Gastroesophageal sphincter (tissue), 4 donors: ENCODE measurements around the gene CFAP53. TPM values are rescaled to one million over a fixed set of nuclear protein-coding genes. Genes with fewer than 3 reads are reported as not detected.

ENCODE experiments used
- ATAC-seq: fragments of 150-250 bp; one replicate; pipeline ENCODE4 v1.9.1; 2016; ENCODE audit warnings: mild to moderate bottlenecking, moderate library complexity
- H3K27ac ChIP-seq, 4 donors: fragments of 200-600 bp; sonication (generic) in 3 of 4; 1 replicate in 3 of 4; 2 replicates in 1 of 4; pipeline ENCODE4 v1.5.1; 2016 to 2019
- H3K27me3 ChIP-seq: fragments of 200-600 bp; sonication (generic); one replicate; pipeline ENCODE4 v1.5.1; 2019
- H3K36me3 ChIP-seq, 2 donors: fragments of 200-600 bp; sonication (generic); one replicate each; pipeline ENCODE4 v1.5.1; 2019; ENCODE audit warnings: control low read depth in 1 of 2
- H3K4me1 ChIP-seq, 3 donors: fragments of 200-600 bp; sonication (generic); 1 replicate in 2 of 3; 2 replicates in 1 of 3; pipeline ENCODE4 v1.5.1; 2016 to 2019; ENCODE audit warnings: control low read depth in 2 of 3
- H3K4me3 ChIP-seq, 2 donors: fragments of 200-600 bp; sonication (generic); one replicate each; pipeline ENCODE4 v1.5.1; 2019; ENCODE audit warnings: mild to moderate bottlenecking in 1 of 2, moderate library complexity in 1 of 2
- H3K9me3 ChIP-seq, 3 donors: fragments of 200-600 bp; sonication (generic); one replicate each; pipeline ENCODE4 v1.5.1; 2017 to 2019; ENCODE audit warnings: control low read depth in 2 of 3
- EP300 ChIP-seq: sonication (generic); formaldehyde crosslinking; IDR thresholded peaks from one replicate; pipeline ENCODE4 v1.6.1; 2017; ENCODE audit warnings: antibody characterized with exemption, mild to moderate bottlenecking
- POLR2A ChIP-seq, 2 donors: fragments of 450-650 bp; IDR thresholded peaks; one replicate each; pipeline ENCODE4 v1.6.1; 2017; ENCODE audit warnings: antibody characterized with exemption in 2 of 2, mild to moderate bottlenecking in 2 of 2, moderate library complexity in 1 of 2
- POLR2AphosphoS5 ChIP-seq: sonication (generic); formaldehyde crosslinking; IDR thresholded peaks from one replicate; pipeline ENCODE4 v1.6.1; 2017; ENCODE audit warnings: antibody characterized with exemption
- WGBS, 2 donors: methylation state at CpG; one replicate each; pipeline ENCODE4 v1.1.5; 2018; ENCODE audit warnings: low coverage in 1 of 2; 5-methylcytosine and 5-hydroxymethylcytosine counted together
- total RNA-seq, 4 donors: library from RNA; depleted of rRNA; stranded (reverse); fragments of >200 nt; gene quantifications; one replicate each; pipeline ENCODE4 v1.1.0, GENCODE V29; 2016
- TF ChIP-seq, protein P1 (sequence below), 4 experiments: fragments of 200-600 bp in 2 of 4; fragments of 450-650 bp in 2 of 4; sonication (generic) in 1 of 4; IDR thresholded peaks; one replicate each; pipeline ENCODE4 v1.5.1; 2017 to 2019; ENCODE audit warnings: antibody characterized with exemption in 4 of 4, mild to moderate bottlenecking in 2 of 4, moderate library complexity in 2 of 4

The CFAP53 gene
- total RNA-seq, 4 donors from 2014 or later, result 0.45 TPM; not detected in 3

DNA sequence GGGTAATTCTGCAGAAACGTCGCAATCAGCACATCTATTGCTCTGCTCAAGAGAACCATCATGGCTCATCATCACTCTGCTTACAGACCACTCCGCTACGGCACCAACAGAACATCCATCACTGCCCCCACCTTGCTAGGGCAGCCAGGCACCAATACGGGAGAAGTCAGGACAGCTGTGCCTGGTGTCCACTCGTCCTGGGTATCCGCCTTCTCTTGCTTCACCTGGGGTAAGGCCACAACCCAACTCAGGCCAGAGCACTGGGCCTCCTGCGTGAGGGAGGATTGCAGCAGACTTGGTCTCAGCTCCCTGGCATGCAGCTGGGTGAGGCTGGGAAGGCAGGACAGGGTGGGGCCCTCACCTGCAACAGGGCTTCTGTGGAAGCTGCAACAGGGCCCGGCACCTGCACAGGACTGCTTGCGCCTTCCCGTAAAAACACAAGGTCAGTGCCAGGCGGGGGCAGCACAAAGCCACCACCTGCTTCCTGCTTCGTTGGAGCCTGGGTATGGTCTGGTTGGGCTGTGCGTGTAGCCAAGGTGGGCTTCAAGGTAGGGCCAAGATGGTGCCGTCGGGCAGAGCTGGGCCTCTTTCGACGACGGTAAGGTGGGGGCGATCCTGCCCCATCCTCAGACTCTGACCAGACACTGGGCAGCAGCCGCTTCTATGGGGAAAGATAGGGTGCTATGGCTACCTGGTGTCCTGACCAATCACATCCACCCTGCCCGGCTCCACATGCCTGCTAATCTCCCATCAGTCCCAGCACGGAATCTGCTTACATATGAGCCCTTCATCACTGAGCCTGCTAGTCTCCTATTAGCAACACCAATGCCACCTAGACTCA, 7.1 kb upstream of the CFAP53 start:
- Histone ChIP-seq H3K27me3 (no peaks in the 10 kb centered on the region), H3K36me3 (peaks cover 0 to 93% of the 10 kb centered on the region in 2 donors), H3K27ac (no peak overlapping the region), H3K4me3 (no peak overlapping the region), H3K4me1 (peaks cover 0 to 2% (median 0%) of the 10 kb centered on the region in 3 donors), H3K9me3 (no peaks in the 10 kb centered on the region)
- TF ChIP-seq, protein P1, sequence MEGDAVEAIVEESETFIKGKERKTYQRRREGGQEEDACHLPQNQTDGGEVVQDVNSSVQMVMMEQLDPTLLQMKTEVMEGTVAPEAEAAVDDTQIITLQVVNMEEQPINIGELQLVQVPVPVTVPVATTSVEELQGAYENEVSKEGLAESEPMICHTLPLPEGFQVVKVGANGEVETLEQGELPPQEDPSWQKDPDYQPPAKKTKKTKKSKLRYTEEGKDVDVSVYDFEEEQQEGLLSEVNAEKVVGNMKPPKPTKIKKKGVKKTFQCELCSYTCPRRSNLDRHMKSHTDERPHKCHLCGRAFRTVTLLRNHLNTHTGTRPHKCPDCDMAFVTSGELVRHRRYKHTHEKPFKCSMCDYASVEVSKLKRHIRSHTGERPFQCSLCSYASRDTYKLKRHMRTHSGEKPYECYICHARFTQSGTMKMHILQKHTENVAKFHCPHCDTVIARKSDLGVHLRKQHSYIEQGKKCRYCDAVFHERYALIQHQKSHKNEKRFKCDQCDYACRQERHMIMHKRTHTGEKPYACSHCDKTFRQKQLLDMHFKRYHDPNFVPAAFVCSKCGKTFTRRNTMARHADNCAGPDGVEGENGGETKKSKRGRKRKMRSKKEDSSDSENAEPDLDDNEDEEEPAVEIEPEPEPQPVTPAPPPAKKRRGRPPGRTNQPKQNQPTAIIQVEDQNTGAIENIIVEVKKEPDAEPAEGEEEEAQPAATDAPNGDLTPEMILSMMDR (IDR thresholded peaks at IDR 0.05), result no peak
- TF ChIP-seq POLR2AphosphoS5 (no peak), EP300 (no peak), POLR2A (IDR thresholded peaks at IDR 0.05) (no peak)
- 83 to 90% methylated on average over 2 to 7 of the region's 23 CpGs for WGBS, 2 donors
- ATAC-seq, result no peak

DNA sequence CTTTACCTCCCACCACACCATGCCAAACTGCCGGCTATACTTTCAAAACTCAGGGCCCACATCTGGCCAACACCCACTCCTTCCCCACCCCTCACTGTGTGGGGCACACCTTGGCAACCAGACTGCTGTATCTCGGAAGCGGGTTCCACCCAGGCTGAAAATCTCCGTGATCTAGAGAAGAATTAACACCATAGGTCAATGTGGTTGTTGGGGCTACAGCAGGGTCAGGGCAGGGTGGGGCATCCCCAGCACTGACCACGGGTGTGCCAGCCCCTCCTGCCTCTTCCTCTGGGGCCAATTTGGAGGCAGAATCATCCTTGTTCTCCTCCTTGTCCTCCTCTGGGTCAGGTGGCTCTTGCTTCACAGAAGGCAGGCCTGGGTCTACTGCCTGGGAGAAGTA, 6.3 kb upstream of the CFAP53 start:
- WGBS, 2 donors, result 88% methylated on average over 2 of the region's 5 CpGs; no CpG with 5 or more reads in 1 of the 2 donors
- H3K36me3 ChIP-seq, result peaks cover 0 to 88% of the 10 kb centered on the region in 2 donors
- ATAC-seq, result no peak

DNA sequence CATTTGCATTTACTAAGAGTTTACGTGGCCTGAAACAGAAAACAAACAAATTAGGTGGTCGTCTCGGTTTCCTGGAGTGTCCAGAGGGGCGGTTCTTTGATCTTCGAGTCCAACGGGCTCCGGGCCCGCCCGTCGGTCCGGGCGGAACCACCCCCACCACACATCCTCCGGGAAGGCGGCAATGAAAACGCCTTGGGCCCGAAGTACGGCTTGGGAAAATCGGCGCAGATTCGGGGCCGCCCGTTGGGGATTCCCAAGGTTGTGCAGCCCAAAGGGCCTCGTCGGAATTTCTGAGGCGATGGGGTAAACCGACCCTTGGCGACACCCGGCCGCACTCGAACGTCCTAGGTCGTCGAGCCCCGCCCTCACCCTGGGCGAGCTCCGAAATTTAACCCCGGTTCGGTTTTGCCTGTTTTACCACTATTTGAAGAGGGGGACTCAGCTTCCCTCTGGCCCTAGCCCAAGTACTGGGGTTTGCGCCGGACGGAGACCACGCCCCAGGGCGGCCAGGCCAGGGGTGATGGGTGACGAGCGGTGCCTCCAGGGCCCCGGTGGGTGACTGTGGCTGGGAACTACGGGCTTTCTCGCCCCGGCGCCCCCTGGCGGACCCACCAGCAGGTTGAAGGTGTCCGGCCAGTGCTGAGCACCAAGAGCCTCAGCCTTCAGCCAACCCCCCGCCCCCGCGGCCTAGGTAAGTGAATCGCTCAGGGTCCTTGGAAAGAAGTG, 1.9 kb upstream of the CFAP53 start:
- peak overlapping the region; percentile 5 to 86 (median 77) for H3K27ac ChIP-seq
- WGBS, 2 donors, result 12 to 16% methylated on average over 5 to 16 of the region's 56 CpGs
- H3K4me3 ChIP-seq, result peak overlapping the region; percentile 35 to 56
- TF ChIP-seq POLR2AphosphoS5, result no peak
- TF ChIP-seq, protein P1 (IDR thresholded peaks at IDR 0.05), result peak; percentile 44 to 81 (median 71)
- peak; percentile 7 to 22 for TF ChIP-seq POLR2A (IDR thresholded peaks at IDR 0.05)
- H3K27me3 ChIP-seq, result no peaks in the 10 kb centered on the region
- H3K36me3 ChIP-seq, result peaks cover 0 to 44% of the 10 kb centered on the region in 2 donors
- ATAC-seq, result peak; percentile 76
- no peaks in the 10 kb centered on the region for H3K9me3 ChIP-seq
- peaks cover 0 to 26% (median 5%) of the 10 kb centered on the region in 3 donors for H3K4me1 ChIP-seq

More for the DNA sequence above, 6.3 kb upstream of the CFAP53 start:
- no peak for TF ChIP-seq EP300
- TF ChIP-seq POLR2AphosphoS5, result no peak
- TF ChIP-seq POLR2A (IDR thresholded peaks at IDR 0.05), result no peak
- TF ChIP-seq, protein P1 (IDR thresholded peaks at IDR 0.05), result no peak
- no peaks in the 10 kb centered on the region for H3K9me3 ChIP-seq
- H3K27ac ChIP-seq, result no peak overlapping the region
- no peak overlapping the region for H3K4me3 ChIP-seq
- H3K4me1 ChIP-seq, result peaks cover 0 to 9% (median 0%) of the 10 kb centered on the region in 3 donors
- no peaks in the 10 kb centered on the region for H3K27me3 ChIP-seq

DNA sequence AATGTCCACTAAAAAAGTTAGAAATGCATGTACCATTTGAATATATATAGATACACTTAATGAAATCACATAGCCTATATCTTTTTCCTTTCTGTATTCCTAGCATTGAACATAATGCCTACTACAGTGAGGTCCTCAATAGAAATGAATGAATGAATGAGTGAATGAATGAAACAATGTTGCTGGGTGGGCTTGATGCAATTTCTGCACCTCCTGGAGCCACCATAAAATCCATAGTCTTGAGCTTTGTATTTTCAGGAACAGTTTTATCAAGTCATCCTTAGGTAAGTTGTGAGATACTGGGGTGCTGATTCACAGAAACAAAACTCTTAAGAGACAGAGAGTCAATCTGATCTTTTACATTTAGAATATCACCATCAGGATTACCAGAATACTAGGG, 3.3 kb downstream of the CFAP53 start:
- Histone ChIP-seq H3K4me1 (peaks cover 0 to 19% (median 5%) of the 10 kb centered on the region in 3 donors), H3K9me3 (no peaks in the 10 kb centered on the region), H3K4me3 (no peak overlapping the region), H3K36me3 (no peaks in the 10 kb centered on the region), H3K27me3 (no peaks in the 10 kb centered on the region), H3K27ac (no peak overlapping the region)
- ATAC-seq, result no peak
- TF ChIP-seq, protein P1 (IDR thresholded peaks at IDR 0.05), result no peak
- TF ChIP-seq POLR2A (IDR thresholded peaks at IDR 0.05) (no peak), EP300 (no peak), POLR2AphosphoS5 (no peak)
